HG02885 (cell line): ENCODE results near the gene EMILIN1.

ENCODE experiments used
- ATAC-seq: cut with Tn5 transposase; IDR thresholded peaks from one replicate; pipeline ENCODE4 v1.9.1; 2021; ENCODE audit warnings: mild to moderate bottlenecking; ENCODE audit not compliant: unreplicated experiment, poor library complexity

Gene EMILIN1

GRCh38 chr2:27077231-27077630, 1.2 kb upstream of the EMILIN1 start:
- no peak for ATAC-seq

GRCh38 chr2:27079233-27080139, 1.1 kb downstream of the EMILIN1 start:
- ATAC-seq: no peak

GRCh38 chr2:27080140-27080469, 1.7 kb downstream of the EMILIN1 start:
- no peak for ATAC-seq

- no peak for ATAC-seq
These were observed 2.2 kb downstream of the EMILIN1 start for GRCh38 chr2:27080603-27080936.

GRCh38 chr2:27081984-27082772, 3.8 kb downstream of the EMILIN1 start:
- no peak for ATAC-seq

GRCh38 chr2:27082773-27083409, 4.5 kb downstream of the EMILIN1 start:
- no peak for ATAC-seq

- no peak for ATAC-seq
These were observed 5.2 kb downstream of the EMILIN1 start for GRCh38 chr2:27083410-27084296.

- no peak for ATAC-seq
These were observed 6.1 kb downstream of the EMILIN1 start for GRCh38 chr2:27084297-27085061.

- no peak for ATAC-seq
These were observed 6.8 kb downstream of the EMILIN1 start for GRCh38 chr2:27085062-27085672.

GRCh38 chr2:27085673-27086089, 7.3 kb downstream of the EMILIN1 start:
- no peak for ATAC-seq

- ATAC-seq: peak; percentile 85
These were observed 7.8 kb downstream of the EMILIN1 start for GRCh38 chr2:27086090-27086723.

- ATAC-seq: no peak
These were observed 8.5 kb downstream of the EMILIN1 start, which contains the start of gene KHK for GRCh38 chr2:27086724-27087593. Gene KHK (plus strand): TSS chr2:27086772. CDS start chr2:27087260, 488 bp downstream.

GRCh38 chr2:27087823-27088410, 9.5 kb downstream of the EMILIN1 start:
- ATAC-seq: no peak

- no peak for ATAC-seq
These were observed 10.2 kb downstream of the EMILIN1 start for GRCh38 chr2:27088634-27089033.

GRCh38 chr2:27089111-27089954, 10.9 kb downstream of the EMILIN1 start:
- no peak for ATAC-seq
